GM06990 (cell line): ENCODE measurements around the gene TMIGD1.

Experiments
- DNase-seq: peaks from one replicate; pipeline ENCODE4 v3.0.0-alpha.2; 2011; ENCODE audit not compliant: insufficient read length; ENCODE audit errors: extremely low read depth
- H3K27me3 ChIP-seq: replicated peaks from 2 replicates; pipeline ENCODE4 v1.6.0; 2011; ENCODE audit warnings: low read length; ENCODE audit not compliant: control insufficient read depth, insufficient read depth
- H3K36me3 ChIP-seq: 2 replicates; pipeline ENCODE4 v1.5.1; 2011; ENCODE audit warnings: low read length; ENCODE audit not compliant: control insufficient read depth, insufficient read depth
- H3K4me3 ChIP-seq: replicated peaks from 2 replicates; pipeline ENCODE4 v1.5.1; 2011; ENCODE audit warnings: low read depth, mild to moderate bottlenecking, control low read depth, low read length
- CTCF ChIP-seq: IDR thresholded peaks from 2 replicates; pipeline ENCODE4 v1.5.1; 2011; ENCODE audit warnings: low read length, control low read depth, mild to moderate bottlenecking, inconsistent platforms; ENCODE audit not compliant: insufficient read depth, poor library complexity, severe bottlenecking

Gene TMIGD1

GRCh38 chr17:30278032-30278431, 55.8 kb downstream of the TMIGD1 start:
- no peak for DNase-seq
- H3K27me3 ChIP-seq = no peaks in the 10 kb centered on the region
- peak; percentile 17 for TF ChIP-seq CTCF
- peaks cover 13% of the 10 kb centered on the region for H3K36me3 ChIP-seq
- no peak overlapping the region for H3K4me3 ChIP-seq

GRCh38 chr17:30275911-30276310, 57.9 kb downstream of the TMIGD1 start:
- Histone ChIP-seq H3K27me3 (no peaks in the 10 kb centered on the region), H3K36me3 (peaks cover 13% of the 10 kb centered on the region), H3K4me3 (no peak overlapping the region)

GRCh38 chr17:30274887-30275286, 59.0 kb downstream of the TMIGD1 start:
- Histone ChIP-seq H3K36me3 (peaks cover 12% of the 10 kb centered on the region), H3K4me3 (no peak overlapping the region), H3K27me3 (no peaks in the 10 kb centered on the region)
- no peak for TF ChIP-seq CTCF
- no peak for DNase-seq

More at GRCh38 chr17:30275911-30276310, 57.9 kb downstream of the TMIGD1 start:
- DNase-seq = no peak
- TF ChIP-seq CTCF = no peak

- peaks cover 11% of the 10 kb centered on the region for H3K36me3 ChIP-seq
- no peaks in the 10 kb centered on the region for H3K27me3 ChIP-seq
- TF ChIP-seq CTCF = no peak
- no peak for DNase-seq
- H3K4me3 ChIP-seq = no peak overlapping the region
These were observed 60.5 kb downstream of the TMIGD1 start for GRCh38 chr17:30273373-30273772.

- TF ChIP-seq CTCF = no peak
- H3K36me3 ChIP-seq = peaks cover 14% of the 10 kb centered on the region
- no peak overlapping the region for H3K4me3 ChIP-seq
- DNase-seq = no peak
- H3K27me3 ChIP-seq = no peaks in the 10 kb centered on the region
These were observed 62.8 kb downstream of the TMIGD1 start for GRCh38 chr17:30271102-30271501.

- peaks cover 12% of the 10 kb centered on the region for H3K36me3 ChIP-seq
- no peak for DNase-seq
- TF ChIP-seq CTCF = no peak
- no peaks in the 10 kb centered on the region for H3K27me3 ChIP-seq
- no peak overlapping the region for H3K4me3 ChIP-seq
These were observed 66.2 kb downstream of the TMIGD1 start for GRCh38 chr17:30267625-30268024.
